ENCODE results near the gene BRDT.

The BRDT gene

DNA sequence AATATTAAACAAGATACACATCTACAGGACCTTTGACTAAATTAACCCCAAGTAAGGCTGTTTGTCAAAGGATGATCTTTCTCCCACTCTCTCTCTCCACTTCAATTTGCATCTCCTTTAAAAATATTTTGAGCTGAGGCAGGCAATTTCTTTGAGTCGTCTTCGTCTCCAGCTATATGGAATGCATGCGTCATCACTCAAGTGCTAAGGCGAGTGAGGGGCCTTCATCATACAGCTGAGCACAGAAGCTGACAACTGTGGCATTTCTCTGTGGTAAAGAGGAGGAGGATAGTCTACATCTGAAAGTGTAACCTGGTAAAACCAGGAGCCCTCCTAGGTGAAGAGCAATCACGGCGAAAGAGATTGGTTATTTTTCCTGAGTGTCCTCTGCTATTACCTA lies 88.2 kb downstream of the BRDT start:
- H3K4me3 ChIP-seq (ENCODE audit: low read depth, low read length), result no peak overlapping the region
- DNase-seq (ENCODE audit: low read depth), result no peak
- no peak for TF ChIP-seq CTCF (IDR thresholded peaks at IDR 0.05; ENCODE audit: insufficient read depth, low read depth, low read length, missing control alignments)

DNA sequence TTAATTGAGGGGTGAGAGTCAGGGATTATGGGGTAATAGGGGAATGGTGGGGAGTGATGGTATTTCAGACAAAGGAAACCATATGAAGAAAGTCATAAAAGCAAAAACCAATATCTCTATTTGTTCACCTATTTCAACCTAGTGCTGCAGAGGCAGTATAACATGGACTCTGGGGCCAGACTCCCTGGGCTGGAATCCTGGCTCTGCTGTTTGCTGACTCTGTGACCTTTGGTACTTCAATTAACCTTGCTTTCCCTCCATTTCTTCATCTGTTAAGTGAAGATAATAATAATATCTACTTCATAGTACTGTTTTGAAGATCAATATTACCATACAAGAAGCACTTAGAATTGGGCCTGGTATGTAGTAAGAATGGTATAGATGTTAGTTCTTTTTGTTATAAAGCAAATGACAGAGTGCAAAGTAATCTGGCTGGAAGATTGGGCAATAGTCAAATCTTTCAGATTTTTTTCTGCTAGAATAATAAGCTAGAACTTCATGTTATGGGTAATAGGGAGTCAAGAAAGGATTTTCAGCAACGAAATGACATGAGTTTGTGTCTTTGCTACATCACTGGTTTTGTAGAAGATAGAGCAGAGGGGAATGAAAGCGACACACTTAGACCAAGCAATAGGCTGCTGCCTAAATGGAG lies 89.6 kb downstream of the BRDT start:
- DNase-seq (ENCODE audit: low read depth), result no peak
- no peak for TF ChIP-seq CTCF (IDR thresholded peaks at IDR 0.05; ENCODE audit: insufficient read depth, low read depth, low read length, missing control alignments)
- no peak overlapping the region for H3K4me3 ChIP-seq (ENCODE audit: low read depth, low read length)

GRCh38 chr1:92040971-92041370 lies 91.8 kb downstream of the BRDT start:
- DNase-seq (ENCODE audit: low read depth), result no peak
- no peak overlapping the region for H3K4me3 ChIP-seq (ENCODE audit: low read depth, low read length)
- TF ChIP-seq CTCF (IDR thresholded peaks at IDR 0.05; ENCODE audit: insufficient read depth, low read depth, low read length, missing control alignments), result no peak

DNA sequence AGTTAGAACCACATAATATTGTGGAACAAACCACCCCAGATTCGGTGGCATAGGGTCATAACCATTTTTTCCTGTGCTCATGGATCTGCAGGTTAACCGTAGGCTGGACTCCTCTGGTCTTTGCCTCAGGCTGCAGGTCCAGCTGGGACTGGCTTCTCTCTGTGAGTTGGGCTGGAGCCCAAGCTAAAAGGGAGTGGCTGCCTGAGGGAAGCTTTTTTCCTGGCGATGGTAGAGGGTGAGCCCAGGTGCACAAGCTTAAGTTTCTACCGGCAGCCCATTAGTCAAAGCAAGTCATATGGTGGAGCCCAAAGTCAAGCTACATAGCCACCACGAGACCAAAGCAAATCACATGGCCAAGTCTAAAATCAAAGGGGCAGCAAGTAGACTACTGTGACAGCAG lies 94.4 kb downstream of the BRDT start:
- no peak overlapping the region for H3K4me3 ChIP-seq (ENCODE audit: low read depth, low read length)
- no peak for DNase-seq (ENCODE audit: low read depth)
- TF ChIP-seq CTCF (IDR thresholded peaks at IDR 0.05; ENCODE audit: insufficient read depth, low read depth, low read length, missing control alignments), result no peak

DNA sequence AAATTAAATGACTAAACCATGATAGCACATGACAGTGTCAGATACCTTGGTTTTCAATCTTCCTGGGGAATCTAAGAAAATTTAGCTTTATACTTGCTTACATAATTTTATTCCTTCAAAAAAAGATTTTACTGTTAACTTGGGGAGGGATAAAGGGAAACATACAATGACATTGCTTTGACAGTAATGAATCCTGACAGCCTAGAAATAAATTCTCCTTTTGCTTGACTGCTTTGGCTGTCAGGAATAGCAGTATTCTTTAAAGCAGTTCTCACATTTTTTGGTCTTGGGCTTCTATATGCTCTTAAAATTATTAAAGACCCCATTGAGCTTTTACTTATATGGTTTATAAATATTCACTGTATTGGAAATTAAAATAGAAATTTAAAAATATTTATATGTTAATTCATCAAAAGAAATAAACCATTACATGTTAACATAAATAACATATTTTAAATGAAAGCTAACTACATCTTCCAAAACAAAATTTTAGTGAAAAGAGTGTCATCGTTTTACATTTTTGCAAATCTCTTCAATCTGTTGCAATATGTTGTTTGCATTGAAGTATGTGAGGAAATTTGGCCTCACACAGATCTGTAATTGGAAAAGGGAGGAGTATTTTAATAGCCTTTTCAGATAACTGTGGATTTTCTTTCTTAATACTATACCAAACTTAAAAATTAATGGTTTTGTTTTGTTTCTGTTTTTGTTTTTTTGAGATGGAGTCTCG lies 96.7 kb downstream of the BRDT start:
- no peak for DNase-seq (ENCODE audit: low read depth)
- TF ChIP-seq CTCF (IDR thresholded peaks at IDR 0.05; ENCODE audit: insufficient read depth, low read depth, low read length, missing control alignments), result no peak
- no peak overlapping the region for H3K4me3 ChIP-seq (ENCODE audit: low read depth, low read length)

- no peak overlapping the region for H3K4me3 ChIP-seq (ENCODE audit: low read depth, low read length)
- DNase-seq (ENCODE audit: low read depth), result no peak
- TF ChIP-seq CTCF (IDR thresholded peaks at IDR 0.05; ENCODE audit: insufficient read depth, low read depth, low read length, missing control alignments), result no peak
Observed at GRCh38 chr1:92051948-92052347, 102.7 kb downstream of the BRDT start.
